Right ventricle myocardium superior (tissue), 1 donor: ENCODE data around the gene SLC16A5. TPM values are rescaled to one million over a fixed set of nuclear protein-coding genes. Genes with fewer than 3 reads are reported as not detected.
A peak's percentile ranks its signal among the peaks of the same experiment; 100 is the strongest.
"Not testable (repeated sequence)": the region's sequence is repeated elsewhere in the genome, so short reads cannot be mapped to it uniquely, and the experiment has no call there.

ENCODE experiments used
- ATAC-seq: fragments of 200-7000 bp; cut with Tn5 transposase; one replicate; pipeline ENCODE4 v1.9.1; 2020; ENCODE audit warnings: mild to moderate bottlenecking; ENCODE audit not compliant: poor library complexity
- DNase-seq: peaks from one replicate; pipeline ENCODE4 v3.0.0-alpha.2; 2020
- intact Hi-C: fragments of 100-400 bp; cut with DNase I; formaldehyde crosslinking; loops from one replicate; pipeline ENCODE4 v1.11.2; 2022
- total RNA-seq: library from RNA; stranded (reverse); fragmentation: NEBNext Ultra II Directional; extraction: Animal tissue kit (Norgen Biotek cat#: 25700); gene quantifications from one replicate; pipeline ENCODE4 v1.2.1, GENCODE V29; 2021
- donor health status: DM: no; HTN: yes; CAD: no; lungs with severe emphysema.

The SLC16A5 gene
- total RNA-seq, 1 donor from 2014 or later, result 6.5 TPM

GRCh38 chr17:75063201-75063600, 24.6 kb upstream of the SLC16A5 start:
- intact Hi-C loops, result no loop called here
- ATAC-seq (no peak), DNase-seq (no peak)

GRCh38 chr17:75063626-75064025, 24.1 kb upstream of the SLC16A5 start:
- intact Hi-C loops, result no loop called here
- ATAC-seq, result no peak
- DNase-seq, result no peak

GRCh38 chr17:75064040-75064439, 23.7 kb upstream of the SLC16A5 start:
- intact Hi-C loops, result no loop called here
- no peak for ATAC-seq
- no peak for DNase-seq

GRCh38 chr17:75064460-75064859, 23.3 kb upstream of the SLC16A5 start:
- DNase-seq, result no peak
- ATAC-seq, result no peak
- intact Hi-C loops, result no loop called here

- no peak for DNase-seq
- no peak for ATAC-seq
- intact Hi-C loops, result no loop called here
Measured at GRCh38 chr17:75064867-75065561, 22.7 kb upstream of the SLC16A5 start.

- intact Hi-C loops, result no loop called here
- DNase-seq, result no peak
- ATAC-seq, result no peak
Measured at GRCh38 chr17:75065562-75066151, 22.1 kb upstream of the SLC16A5 start.

- DNase-seq (no peak), ATAC-seq (no peak)
- intact Hi-C loops, result no loop called here
Measured at GRCh38 chr17:75067856-75068255, 19.9 kb upstream of the SLC16A5 start.

- intact Hi-C loops, result no loop called here
Measured at GRCh38 chr17:75068750-75069149, 19.0 kb upstream of the SLC16A5 start.

GRCh38 chr17:75069783-75070182, 18.0 kb upstream of the SLC16A5 start:
- no peak for ATAC-seq
- DNase-seq, result no peak

More at GRCh38 chr17:75068750-75069149, 19.0 kb upstream of the SLC16A5 start:
- ATAC-seq (no peak), DNase-seq (no peak)

GRCh38 chr17:75071478-75072271, 16.1 kb upstream of the SLC16A5 start:
- intact Hi-C loops, DNase-seq: not testable (repeated sequence)
- peak; percentile 44 for ATAC-seq

More at GRCh38 chr17:75069783-75070182, 18.0 kb upstream of the SLC16A5 start:
- intact Hi-C loops, result no loop called here

- intact Hi-C loops, DNase-seq, ATAC-seq: not testable (repeated sequence)
Measured at GRCh38 chr17:75072909-75073308, 14.8 kb upstream of the SLC16A5 start.

GRCh38 chr17:75073618-75074047, 14.1 kb upstream of the SLC16A5 start:
- DNase-seq (no peak), ATAC-seq (no peak)
- intact Hi-C loops, result no loop called here

GRCh38 chr17:75074532-75074931, 13.2 kb upstream of the SLC16A5 start:
- ATAC-seq (no peak), DNase-seq (no peak)
- intact Hi-C loops, result no loop called here

GRCh38 chr17:75075597-75076336, 12.0 kb upstream of the SLC16A5 start:
- no peak for ATAC-seq
- DNase-seq, result no peak
- intact Hi-C loops, result no loop called here

GRCh38 chr17:75077072-75077495, 10.7 kb upstream of the SLC16A5 start:
- intact Hi-C loops, result no loop called here
- DNase-seq (no peak), ATAC-seq (peak; percentile 43)

GRCh38 chr17:75077496-75078283, 10.1 kb upstream of the SLC16A5 start:
- DNase-seq (peak; percentile 90), ATAC-seq (peak; percentile 96)
- intact Hi-C loops, result no loop called here

GRCh38 chr17:75078284-75079022, 9.3 kb upstream of the SLC16A5 start:
- intact Hi-C loops, result no loop called here
- no peak for DNase-seq
- no peak for ATAC-seq

GRCh38 chr17:75079023-75079373, 8.8 kb upstream of the SLC16A5 start:
- ATAC-seq, result no peak
- intact Hi-C loops, result no loop called here
- no peak for DNase-seq
